ENCODE measurements around the gene PIK3CB. TPM values are rescaled to one million over a fixed set of nuclear protein-coding genes. Genes with fewer than 3 reads are reported as not detected.

PIK3CB gene
- polyA plus RNA-seq, 1 experiment: 4.9 TPM

GRCh38 chr3:138778643-138779042 is 56.1 kb downstream of the PIK3CB start:
- Histone ChIP-seq H3K27me3 (ENCODE audit: control insufficient read depth, insufficient read depth, low read length) (no peaks in the 10 kb centered on the region), H3K4me3 (ENCODE audit: low read depth, low read length) (no peak overlapping the region), H3K36me3 (ENCODE audit: control insufficient read depth, insufficient read depth, low read length) (no peaks in the 10 kb centered on the region)
- TF ChIP-seq CTCF (IDR thresholded peaks at IDR 0.05; ENCODE audit: insufficient read depth, low read depth, low read length): no peak
- POLR2A ChIA-PET: no interaction called here
- CTCF ChIA-PET: interaction anchor here (0.7 kb wide), 1 partner anchor 9 kb away, joined by 3 read pairs; no protein-coding TSS in a partner anchor
- no peak for DNase-seq (ENCODE audit: low read depth)

GRCh38 chr3:138776961-138777360 is 57.8 kb downstream of the PIK3CB start:
- POLR2A ChIA-PET: no interaction called here
- CTCF ChIA-PET: interaction anchor here (1.1 kb wide), 1 partner anchor 9 kb away, joined by 3 read pairs; no protein-coding TSS in a partner anchor
- DNase-seq (ENCODE audit: low read depth): no peak
- no peaks in the 10 kb centered on the region for H3K27me3 ChIP-seq (ENCODE audit: control insufficient read depth, insufficient read depth, low read length)
- no peak overlapping the region for H3K4me3 ChIP-seq (ENCODE audit: low read depth, low read length)
- TF ChIP-seq CTCF (IDR thresholded peaks at IDR 0.05; ENCODE audit: insufficient read depth, low read depth, low read length): no peak
- no peaks in the 10 kb centered on the region for H3K36me3 ChIP-seq (ENCODE audit: control insufficient read depth, insufficient read depth, low read length)

GRCh38 chr3:138775254-138775595 is 59.5 kb downstream of the PIK3CB start:
- CTCF ChIA-PET: interaction anchor here (1.2 to 2.0 kb wide), 2 partner anchors 67 to 140 kb away, joined by 3 to 9 read pairs; no protein-coding TSS in a partner anchor
- no peak for TF ChIP-seq CTCF (IDR thresholded peaks at IDR 0.05; ENCODE audit: insufficient read depth, low read depth, low read length)
- DNase-seq (ENCODE audit: low read depth): no peak
- Histone ChIP-seq H3K36me3 (ENCODE audit: control insufficient read depth, insufficient read depth, low read length) (no peaks in the 10 kb centered on the region), H3K27me3 (ENCODE audit: control insufficient read depth, insufficient read depth, low read length) (no peaks in the 10 kb centered on the region), H3K4me3 (ENCODE audit: low read depth, low read length) (no peak overlapping the region)
- POLR2A ChIA-PET: interaction anchor here (1.1 kb wide), 1 partner anchor 12 kb away, joined by 3 read pairs; no protein-coding TSS in a partner anchor

DNA sequence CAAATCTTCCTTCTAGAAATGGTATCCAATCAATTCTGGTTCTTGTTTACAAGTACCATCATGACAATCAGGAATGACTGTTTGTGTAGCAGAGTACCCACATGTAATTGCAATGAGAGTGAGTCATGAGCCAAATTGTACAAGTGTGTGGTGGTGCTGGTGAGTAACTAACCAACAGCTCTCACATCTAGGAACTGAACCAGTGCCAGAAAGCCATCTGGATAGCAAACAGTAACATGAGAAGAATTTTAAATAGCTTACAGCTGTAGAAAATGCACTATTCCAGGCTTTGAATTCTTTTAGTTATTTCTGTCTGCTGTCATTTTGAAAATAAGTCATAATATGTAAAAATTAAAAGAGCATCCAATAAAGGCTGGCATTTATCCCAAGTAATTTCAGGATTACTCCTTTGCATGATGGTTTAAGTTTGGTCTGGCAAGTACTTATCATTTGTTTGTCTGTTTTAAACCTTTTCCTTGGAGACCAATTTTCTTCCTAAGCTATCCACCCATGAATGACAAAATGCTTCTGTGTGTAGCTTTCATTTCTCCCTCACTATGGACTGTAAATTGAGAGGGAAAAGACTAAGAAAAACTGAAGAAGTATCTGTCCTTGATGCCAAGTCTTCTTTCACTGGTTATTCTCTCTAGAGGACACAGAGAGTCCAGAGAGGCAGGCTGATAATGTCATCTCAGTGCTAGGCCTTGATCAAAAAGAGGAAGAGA is 60.0 kb downstream of the PIK3CB start:
- Histone ChIP-seq H3K36me3 (ENCODE audit: control insufficient read depth, insufficient read depth, low read length) (no peaks in the 10 kb centered on the region), H3K4me3 (ENCODE audit: low read depth, low read length) (no peak overlapping the region), H3K27me3 (ENCODE audit: control insufficient read depth, insufficient read depth, low read length) (no peaks in the 10 kb centered on the region)
- DNase-seq (ENCODE audit: low read depth): peak; percentile 99
- no peak for TF ChIP-seq CTCF (IDR thresholded peaks at IDR 0.05; ENCODE audit: insufficient read depth, low read depth, low read length)
- CTCF ChIA-PET: interaction anchor here (0.5 to 2.0 kb wide), 3 partner anchors 66 to 460 kb away, joined by 3 to 9 read pairs (median 3); no protein-coding TSS in a partner anchor
- POLR2A ChIA-PET: interaction anchor here (1.1 kb wide), 1 partner anchor 11 kb away, joined by 3 read pairs; no protein-coding TSS in a partner anchor

DNA sequence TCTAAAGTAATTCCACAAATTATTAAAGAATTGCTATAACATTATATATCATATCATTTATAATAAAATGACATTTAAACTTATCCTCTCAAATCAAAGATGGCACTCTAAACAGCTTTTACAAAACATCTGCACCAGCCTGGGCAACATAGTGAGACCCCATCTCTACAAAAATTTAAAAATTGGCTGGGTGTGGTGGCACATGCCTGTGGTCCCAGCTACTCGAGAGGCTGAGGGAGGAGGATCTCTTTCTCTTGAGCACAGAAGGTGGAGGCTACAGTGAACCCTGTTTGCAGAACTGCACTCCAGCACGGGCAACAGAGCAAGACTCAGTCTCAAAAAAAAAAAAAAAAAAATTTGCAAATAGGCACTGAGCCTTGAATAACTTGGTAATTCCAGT is 63.1 kb downstream of the PIK3CB start:
- ChIA-PET CTCF (interaction anchor here (0.6 kb wide), 1 partner anchor 129 kb away, joined by 4 read pairs; no protein-coding TSS in a partner anchor), POLR2A (no interaction called here)
- H3K4me3 ChIP-seq (ENCODE audit: low read depth, low read length): no peak overlapping the region
- DNase-seq (ENCODE audit: low read depth): no peak
- no peaks in the 10 kb centered on the region for H3K27me3 ChIP-seq (ENCODE audit: control insufficient read depth, insufficient read depth, low read length)
- TF ChIP-seq CTCF (IDR thresholded peaks at IDR 0.05; ENCODE audit: insufficient read depth, low read depth, low read length): no peak
- peaks cover 4% of the 10 kb centered on the region for H3K36me3 ChIP-seq (ENCODE audit: control insufficient read depth, insufficient read depth, low read length)

All from BJ (cell line).